GM21737 (cell line): ENCODE results near the gene SLC4A3.
"Not testable (repeated sequence)": the region's sequence is repeated elsewhere in the genome, so short reads cannot be mapped to it uniquely, and the experiment has no call there.

Experiments
- ATAC-seq: cut with Tn5 transposase; IDR thresholded peaks from one replicate; pipeline ENCODE4 v1.9.1; 2021; ENCODE audit warnings: mild to moderate bottlenecking, moderate library complexity; ENCODE audit not compliant: unreplicated experiment

SLC4A3 gene

DNA sequence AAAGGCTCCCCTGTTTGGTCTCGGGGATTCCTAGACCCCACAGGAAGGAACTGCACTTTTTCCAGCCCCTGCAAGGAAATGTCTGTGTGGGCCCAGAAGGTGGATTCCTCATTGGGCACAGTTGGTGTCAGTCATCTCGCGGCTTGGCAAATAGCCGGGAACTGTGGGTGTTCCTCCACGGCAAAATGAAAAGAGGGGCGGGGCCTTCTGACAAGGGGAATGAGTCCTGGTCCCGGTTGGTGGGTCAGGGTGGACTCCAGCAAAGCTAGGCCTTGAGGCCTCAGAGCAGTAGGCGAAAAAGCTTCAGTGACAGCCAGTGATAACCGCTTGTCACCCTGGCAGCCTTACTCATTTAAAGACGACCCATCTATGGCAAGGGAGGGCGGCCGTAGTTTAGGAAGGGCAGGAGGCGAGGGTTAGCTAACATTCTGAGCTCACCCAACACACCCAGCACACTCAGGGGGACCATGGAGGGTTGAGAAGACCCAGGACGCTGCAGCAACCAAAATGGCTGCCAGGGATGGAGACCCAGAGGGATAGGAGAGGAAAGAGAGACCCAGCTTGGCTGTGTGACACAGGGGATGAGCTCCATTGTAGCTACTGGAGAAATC is 16.5 kb downstream of the SLC4A3 start:
- no peak for ATAC-seq

DNA sequence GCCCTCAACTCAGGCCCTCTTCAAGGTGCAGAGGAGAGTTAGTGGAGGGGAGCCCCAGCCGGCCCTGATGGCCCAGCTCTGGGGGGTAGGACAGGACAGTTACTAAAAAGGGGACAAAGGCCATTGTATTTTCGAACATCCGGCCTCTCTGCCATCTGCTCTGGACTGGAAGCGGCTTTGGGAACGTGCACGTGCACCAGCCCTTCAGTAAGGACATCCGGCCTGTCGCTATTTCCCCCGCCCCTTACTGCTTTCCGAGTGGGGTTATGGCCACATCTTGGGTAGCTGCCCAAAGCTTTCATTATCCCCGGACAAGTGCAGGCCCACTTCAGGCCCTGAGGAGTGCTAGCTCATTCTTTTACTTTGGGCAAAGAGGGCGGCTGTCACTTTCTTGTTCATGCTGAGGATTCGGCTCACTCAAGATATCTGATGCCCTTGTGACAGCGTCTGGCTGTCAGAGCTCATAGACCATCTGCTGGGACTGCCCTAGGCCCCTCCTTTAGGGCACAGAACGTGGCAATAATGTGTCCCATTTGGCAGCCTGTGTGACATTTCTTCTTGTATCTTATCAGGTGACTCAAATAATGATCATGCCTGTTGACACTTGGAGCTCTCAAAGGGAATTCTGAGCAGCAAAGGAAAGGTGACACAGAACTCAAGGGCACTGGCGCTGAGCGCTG is 17.5 kb downstream of the SLC4A3 start:
- ATAC-seq = no peak

GRCh38 chr2:219645631-219646527 is 18.4 kb downstream of the SLC4A3 start:
- no peak for ATAC-seq

DNA sequence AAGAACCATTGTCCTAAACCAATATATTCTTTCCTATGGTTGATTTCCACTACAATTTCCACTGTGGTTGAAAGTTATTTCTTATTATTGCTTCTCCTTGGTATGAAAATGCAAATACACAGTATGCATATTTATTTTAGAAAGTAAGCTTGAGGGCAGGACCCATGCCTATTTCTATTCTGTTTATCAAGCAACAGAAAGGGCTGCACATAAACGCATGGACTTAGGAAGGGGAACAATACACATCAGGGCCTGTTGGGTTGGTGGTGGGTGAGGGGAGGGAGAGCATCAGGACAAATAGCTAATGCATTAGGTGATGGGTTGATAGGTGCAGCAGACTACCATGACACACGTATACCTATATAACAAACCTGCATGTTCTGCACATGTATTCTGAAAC is 20.7 kb downstream of the SLC4A3 start:
- ATAC-seq = no peak

- ATAC-seq = no peak
Measured at GRCh38 chr2:219648963-219649362, 21.5 kb downstream of the SLC4A3 start.

GRCh38 chr2:219650426-219651248 is 23.2 kb downstream of the SLC4A3 start:
- ATAC-seq = no peak

- not testable (repeated sequence) for ATAC-seq
Measured at GRCh38 chr2:219651656-219652055, 24.2 kb downstream of the SLC4A3 start.

GRCh38 chr2:219656526-219656925 is 29.1 kb downstream of the SLC4A3 start:
- ATAC-seq = no peak

GRCh38 chr2:219658196-219658846 is 30.9 kb downstream of the SLC4A3 start:
- no peak for ATAC-seq

- ATAC-seq = no peak
Measured at GRCh38 chr2:219658874-219659273, 31.4 kb downstream of the SLC4A3 start.

- peak; percentile 95 for ATAC-seq
Measured at GRCh38 chr2:219661197-219661954, 33.9 kb downstream of the SLC4A3 start.

DNA sequence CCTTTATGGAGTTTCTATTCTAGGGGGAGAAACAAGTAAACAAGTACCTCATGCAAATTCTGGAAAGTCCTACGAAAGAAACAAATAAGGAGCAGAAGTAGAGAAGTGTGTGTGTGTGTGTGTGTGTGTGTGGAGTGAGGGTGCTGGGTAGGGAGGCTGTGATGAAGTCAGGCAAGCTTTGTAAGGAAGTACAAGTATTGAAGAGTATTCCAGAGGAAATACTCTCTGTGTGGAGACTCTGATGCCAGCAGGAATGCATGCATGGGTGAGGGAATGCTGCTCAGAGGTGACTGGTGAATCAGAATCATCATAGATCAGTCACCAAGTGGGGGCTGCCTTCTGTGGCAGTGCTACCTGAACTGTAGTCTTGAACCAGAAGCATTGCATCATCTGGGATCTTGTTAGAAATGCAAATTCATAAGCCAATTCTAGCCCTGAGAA is 34.5 kb downstream of the SLC4A3 start:
- ATAC-seq = no peak

GRCh38 chr2:219662566-219662965 is 35.1 kb downstream of the SLC4A3 start:
- no peak for ATAC-seq

DNA sequence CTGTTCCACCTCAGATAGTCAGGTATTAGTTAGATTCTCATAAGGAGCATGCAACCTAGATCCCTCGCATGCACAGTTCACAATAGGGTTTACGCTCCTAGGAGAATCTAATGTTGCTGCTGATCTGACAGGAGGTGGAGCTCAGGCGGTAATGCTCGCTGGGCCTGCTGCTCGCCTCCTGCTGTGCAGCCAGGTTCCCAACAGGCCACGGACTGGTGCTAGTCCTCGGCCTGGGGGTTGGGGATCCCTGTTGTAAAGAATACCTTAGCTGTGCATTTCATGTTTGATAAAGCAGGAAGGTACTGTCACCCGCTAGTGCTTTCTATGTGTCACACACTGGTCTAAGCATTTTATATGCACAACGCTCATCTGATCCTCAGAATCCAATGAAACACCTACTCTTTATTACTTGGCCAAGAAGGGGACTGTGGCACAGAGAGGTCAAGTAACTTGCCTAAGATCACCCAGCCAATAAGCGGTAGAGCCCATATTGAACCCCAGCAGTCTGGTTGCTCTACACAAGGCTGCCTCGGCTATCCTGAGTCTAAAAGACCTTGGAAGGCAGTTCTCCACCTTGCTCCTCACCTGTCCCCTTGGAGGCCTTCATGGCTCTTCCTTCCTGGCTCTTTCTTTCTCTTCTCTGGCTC is 35.8 kb downstream of the SLC4A3 start:
- ATAC-seq = no peak

GRCh38 chr2:219664041-219664440 is 36.6 kb downstream of the SLC4A3 start:
- ATAC-seq = no peak

DNA sequence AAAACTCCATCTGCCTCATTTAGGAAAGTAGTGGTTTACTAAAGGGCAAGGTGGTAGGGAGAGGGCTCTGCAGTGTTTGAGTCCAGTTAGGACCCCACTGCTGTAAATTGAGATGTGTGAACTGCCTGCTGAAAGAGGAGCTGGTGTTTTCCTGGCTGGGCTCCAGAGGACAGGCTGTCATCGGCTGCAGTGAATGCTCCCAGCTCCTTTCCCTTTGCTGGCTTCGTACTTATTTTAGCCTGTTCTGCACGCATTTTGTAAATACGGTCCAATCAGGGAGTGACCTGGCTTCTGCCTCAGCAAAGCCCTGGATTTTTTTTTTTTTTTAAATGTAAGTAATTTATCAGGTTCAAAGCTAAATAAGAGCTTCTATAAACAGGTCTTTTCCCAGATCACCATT is 37.5 kb downstream of the SLC4A3 start:
- ATAC-seq = no peak

GRCh38 chr2:219665926-219666325 is 38.5 kb downstream of the SLC4A3 start:
- ATAC-seq = no peak

DNA sequence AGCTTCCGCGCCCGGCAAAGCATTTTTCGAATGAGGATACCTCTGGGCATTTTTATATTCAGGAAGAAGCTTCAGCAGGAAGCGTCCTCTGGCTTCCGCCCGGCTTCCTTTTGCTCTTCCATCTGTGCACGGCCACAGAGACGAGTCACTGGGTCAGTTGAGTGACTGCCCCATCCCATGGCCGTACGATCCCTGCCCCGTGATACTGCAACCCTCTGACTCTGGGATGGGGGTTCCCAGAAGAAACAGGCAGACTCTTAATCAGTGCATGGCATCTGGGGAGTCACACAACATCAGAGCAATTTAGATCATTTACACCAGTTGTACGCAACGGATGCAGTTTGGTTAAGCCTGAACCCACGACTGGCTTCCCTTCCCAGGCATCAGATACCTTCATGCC is 40.9 kb downstream of the SLC4A3 start:
- no peak for ATAC-seq

GRCh38 chr2:219670386-219670785 is 43.0 kb downstream of the SLC4A3 start:
- ATAC-seq = no peak
